Stimulated activated CD4-positive, alpha-beta T cell treated with anti-CD3 and anti-CD28 coated beads, Interleukin-12 subunit alpha, Interleukin-12 subunit beta, amount 100 ng/mL, for 4 hours (primary cell): ENCODE data around the gene LMBR1.

Source experiments
- DNase-seq: peaks from one replicate; pipeline ENCODE4 v3.0.0-alpha.2; 2020

Gene LMBR1

GRCh38 chr7:156791241-156791640, 101.7 kb downstream of the LMBR1 start:
- DNase-seq = no peak

GRCh38 chr7:156790264-156790663, 102.7 kb downstream of the LMBR1 start:
- no peak for DNase-seq

GRCh38 chr7:156785998-156786543, 106.9 kb downstream of the LMBR1 start:
- no peak for DNase-seq

DNA sequence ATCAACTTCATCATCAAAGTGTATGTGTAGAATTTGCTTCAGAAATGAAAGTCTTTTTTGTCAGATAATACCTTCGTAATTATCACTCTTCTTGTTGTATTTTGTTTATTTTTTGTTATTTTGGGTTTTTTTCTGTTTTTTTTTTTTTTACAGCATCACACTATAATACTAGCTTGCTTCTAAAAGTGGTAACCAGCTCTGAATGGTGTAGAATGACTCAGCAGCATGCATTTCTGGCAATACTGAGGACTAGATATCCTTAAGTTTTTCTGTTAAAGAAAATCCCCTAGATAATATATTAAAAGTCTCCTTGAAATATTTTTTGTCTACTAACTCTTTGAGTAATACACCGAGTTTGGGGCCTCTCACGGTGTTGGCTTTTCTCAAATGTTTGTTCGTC, 109.1 kb downstream of the LMBR1 start:
- no peak for DNase-seq

- no peak for DNase-seq
Observed at GRCh38 chr7:156781972-156782371, 111.0 kb downstream of the LMBR1 start.

GRCh38 chr7:156780724-156781455, 112.1 kb downstream of the LMBR1 start:
- no peak for DNase-seq

- DNase-seq = no peak
Observed at GRCh38 chr7:156778668-156779067, 114.3 kb downstream of the LMBR1 start.

GRCh38 chr7:156778201-156778600, 114.8 kb downstream of the LMBR1 start:
- DNase-seq = no peak

GRCh38 chr7:156777364-156778069, 115.5 kb downstream of the LMBR1 start:
- no peak for DNase-seq

DNA sequence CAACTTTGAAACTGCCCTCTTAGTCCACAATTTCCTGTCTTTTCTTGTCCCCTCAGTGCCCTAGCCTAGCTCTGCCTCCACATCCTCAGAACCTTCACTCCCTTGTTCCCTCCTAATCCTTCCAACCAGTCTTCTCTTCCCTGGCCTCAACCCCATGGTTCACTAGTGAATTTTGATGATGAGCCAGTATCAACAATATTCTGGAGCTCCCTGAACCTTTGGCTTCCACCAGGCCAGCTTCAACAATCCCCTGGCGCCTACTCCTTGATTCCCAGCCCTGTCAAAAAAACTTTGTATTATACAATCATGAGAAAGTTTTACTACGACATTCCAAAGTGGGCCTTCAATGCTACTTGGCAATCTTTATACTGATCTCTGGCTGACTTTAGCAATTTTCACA, 116.5 kb downstream of the LMBR1 start:
- DNase-seq = no peak

- no peak for DNase-seq
Observed at GRCh38 chr7:156773966-156774365, 119.0 kb downstream of the LMBR1 start.

DNA sequence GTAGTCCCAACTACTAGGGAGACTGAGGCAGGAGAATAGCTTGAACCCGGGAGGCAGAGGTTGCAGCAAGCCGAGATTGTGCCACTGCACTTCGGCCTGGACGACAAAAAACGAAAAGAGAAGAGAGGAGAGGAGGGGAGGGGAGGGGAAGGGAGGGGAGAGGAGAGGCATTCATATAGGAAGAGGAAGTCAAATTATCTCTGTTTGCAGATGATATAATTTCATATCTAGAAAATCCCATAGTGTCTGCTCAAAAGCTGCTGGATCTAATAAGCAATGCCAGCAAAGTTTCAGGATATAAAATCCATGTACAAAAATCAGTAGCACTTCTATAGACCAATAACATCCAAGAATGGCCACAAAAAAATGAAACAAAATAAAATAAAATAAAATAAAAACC, 120.3 kb downstream of the LMBR1 start:
- DNase-seq = no peak

DNA sequence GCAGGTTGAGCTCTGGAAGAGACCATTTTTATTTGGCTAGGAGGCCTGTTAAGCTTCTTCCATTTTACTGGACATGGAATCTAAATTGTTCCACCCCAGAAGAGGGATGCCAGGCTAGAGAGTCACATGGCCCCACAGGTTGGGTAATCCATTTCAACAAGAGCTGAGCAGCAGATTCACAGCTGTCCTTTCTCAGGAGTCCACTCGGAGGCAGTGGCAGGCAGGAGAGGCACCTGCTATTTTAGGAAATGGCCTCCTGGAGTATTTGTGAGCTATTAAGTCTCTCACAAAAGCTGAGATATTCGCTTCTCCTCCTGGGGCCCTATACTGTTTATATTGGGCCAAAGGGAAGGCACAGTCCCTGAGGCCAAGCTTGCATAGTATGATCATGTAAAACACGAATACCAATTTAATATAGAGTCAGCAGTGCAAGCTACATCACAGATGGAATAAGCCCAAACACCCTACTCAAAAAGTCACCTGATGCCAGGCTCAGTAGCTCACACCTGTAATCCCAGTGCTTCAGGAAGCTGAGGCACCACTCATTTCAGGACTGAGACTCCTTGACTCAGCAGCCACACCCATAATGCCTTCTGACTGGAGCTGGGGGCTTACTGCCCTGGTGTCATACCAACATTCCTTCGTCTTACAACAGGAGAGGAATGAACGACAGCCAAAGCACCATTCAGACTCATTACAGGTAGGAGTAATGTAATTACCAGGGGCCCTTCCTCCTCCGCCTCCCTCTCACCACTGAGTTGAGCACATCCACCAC, 124.1 kb downstream of the LMBR1 start:
- DNase-seq = no peak

DNA sequence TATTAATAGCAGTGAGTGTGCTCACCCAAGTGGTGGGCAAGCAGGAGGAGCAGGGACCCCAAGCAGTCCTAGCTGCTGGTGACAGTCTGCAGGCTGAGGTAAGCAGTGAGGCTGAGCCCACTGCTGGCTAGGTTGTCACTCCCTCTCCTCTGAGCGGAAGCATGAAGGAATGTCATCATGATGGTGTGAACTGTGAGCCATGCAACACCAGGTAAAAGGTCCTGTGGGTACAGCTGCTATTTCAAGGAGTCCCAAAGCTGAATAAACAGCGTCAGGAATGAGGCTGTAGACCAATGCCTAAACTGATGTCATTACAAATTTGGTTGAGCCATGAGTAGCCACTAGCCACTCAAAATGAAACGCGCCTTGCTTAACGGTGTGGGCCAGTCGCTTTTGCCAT, 126.3 kb downstream of the LMBR1 start:
- DNase-seq = no peak

GRCh38 chr7:156765901-156766656, 126.9 kb downstream of the LMBR1 start:
- no peak for DNase-seq

- DNase-seq = no peak
Observed at GRCh38 chr7:156764766-156765165, 128.2 kb downstream of the LMBR1 start.

DNA sequence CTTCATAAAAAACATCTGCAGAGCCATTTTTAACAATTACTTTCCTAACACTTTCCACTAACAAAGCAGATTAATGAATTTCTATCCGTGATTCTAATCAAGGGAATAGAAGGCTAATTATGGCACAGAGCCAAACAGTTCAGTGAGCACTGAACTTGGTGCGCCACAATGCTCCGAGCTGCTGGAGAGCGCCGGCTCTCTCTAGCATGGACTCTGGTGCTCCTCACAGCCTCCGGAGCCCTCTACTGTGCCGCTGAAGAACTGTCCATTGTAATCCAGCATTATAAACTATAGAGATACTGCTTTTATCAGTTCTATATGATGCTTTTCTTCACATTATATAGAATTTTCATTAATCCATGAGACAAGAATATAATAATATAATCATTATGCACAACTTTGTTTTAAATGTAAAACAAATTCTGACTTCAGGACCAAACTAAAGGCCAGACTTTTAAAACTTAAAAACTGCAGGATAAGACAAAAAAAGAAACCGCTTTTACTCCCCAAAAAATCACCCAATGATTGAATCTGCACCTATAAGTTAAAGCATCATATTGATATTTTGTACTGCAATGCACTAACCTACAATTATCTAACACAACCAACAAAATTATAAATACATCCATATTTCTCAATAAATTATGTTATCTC, 128.8 kb downstream of the LMBR1 start:
- no peak for DNase-seq

GRCh38 chr7:156759579-156760202, 133.3 kb downstream of the LMBR1 start:
- no peak for DNase-seq

GRCh38 chr7:156759143-156759542, 133.8 kb downstream of the LMBR1 start:
- DNase-seq = no peak

GRCh38 chr7:156754201-156754600, 138.8 kb downstream of the LMBR1 start:
- DNase-seq = no peak

- DNase-seq = no peak
Observed at GRCh38 chr7:156753630-156754029, 139.4 kb downstream of the LMBR1 start.

DNA sequence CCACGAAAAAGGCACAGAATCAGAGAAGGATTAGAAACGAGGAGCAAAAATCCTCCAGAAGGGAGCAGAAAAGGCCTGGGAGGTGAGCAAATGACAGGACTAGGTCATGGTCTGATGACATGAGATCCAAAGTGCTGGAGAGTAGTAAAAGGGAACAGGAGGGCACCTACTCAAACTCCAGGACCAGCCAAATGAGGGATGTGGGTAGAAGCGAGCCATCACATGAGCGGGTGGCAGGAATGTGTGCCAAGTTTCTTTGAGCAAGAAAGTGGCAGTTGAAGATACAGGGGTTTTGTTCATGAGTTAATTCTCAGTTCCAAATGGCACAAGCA, 139.8 kb downstream of the LMBR1 start:
- no peak for DNase-seq
